Limb (tissue), 2 donors: ENCODE data around the gene TDRD9.
A peak's percentile ranks its signal among the peaks of the same experiment; 100 is the strongest.

Experiments
- DNase-seq, 2 donors: peaks; one replicate each; pipeline ENCODE4 v3.0.0-alpha.2; 2016; ENCODE audit errors: extremely low spot score in 2 of 2

The TDRD9 gene

GRCh38 chr14:104066279-104066678 lies 138.0 kb downstream of the TDRD9 start:
- no peak for DNase-seq

DNA sequence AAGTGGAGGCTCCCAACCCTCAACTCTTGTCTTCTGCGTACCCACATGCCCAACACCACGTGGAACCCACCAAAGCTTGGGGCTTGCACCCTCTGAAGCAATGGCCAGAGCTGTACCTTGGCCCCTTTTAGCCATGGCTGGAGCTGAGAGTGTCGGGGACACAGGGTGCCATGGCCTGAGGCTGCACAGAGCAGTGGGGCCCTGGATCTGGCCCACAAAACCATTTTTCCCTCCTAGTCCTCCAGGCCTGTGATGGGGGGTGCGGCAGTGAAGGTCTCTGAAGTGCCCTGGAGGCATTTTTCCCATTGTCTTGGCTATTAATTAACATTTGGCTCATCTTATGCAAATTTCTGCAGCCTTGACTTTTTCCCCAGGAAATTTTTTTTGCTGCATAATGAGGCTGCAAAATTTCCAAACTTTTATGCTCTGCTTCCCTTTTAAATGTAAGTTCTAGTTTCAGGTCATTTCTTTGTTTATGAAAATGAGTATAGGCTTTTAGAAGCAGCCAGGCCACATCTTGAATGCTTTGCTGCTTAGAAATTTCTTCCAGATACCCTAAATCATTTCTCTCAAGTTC lies 138.6 kb downstream of the TDRD9 start:
- no peak for DNase-seq

DNA sequence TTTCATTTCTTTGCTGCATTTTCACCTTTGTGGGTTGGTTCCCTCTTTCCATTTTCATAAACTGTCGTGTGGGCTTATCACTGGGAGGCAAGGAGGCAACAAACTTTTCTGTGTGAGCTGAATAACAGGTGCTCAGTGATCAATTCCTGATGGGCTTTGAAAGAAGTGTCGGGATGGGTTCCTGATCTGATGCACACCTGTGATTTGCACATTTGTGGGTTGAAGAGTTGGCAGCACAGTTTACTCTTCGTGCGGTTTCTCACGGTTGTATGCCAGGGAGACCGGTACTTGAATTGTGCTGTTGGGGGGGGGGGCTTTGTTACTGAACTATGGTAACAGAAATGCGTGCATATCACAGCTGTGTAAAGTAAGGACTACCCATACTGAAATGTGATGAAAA lies 141.3 kb downstream of the TDRD9 start:
- DNase-seq = no peak

- no peak for DNase-seq
Observed at GRCh38 chr14:104072586-104072985, 144.3 kb downstream of the TDRD9 start.

DNA sequence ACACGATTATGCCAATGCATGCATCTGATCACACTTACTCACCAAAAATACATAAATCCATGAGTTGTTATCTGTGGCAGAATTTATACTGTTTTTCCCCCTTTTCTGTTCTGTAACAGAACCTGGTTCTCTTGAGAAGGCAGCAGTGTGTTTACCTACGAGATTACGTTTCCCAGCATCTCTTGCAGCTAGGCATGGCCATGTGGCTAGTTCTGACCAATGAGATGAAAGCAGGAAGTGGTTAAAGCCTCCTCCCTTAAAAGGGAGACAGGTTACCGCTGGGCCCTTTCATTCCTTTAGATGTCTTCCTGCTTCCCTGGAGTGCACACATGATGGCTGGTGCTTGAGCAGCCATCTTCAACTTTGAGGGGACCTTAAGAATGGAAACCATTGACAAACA lies 145.5 kb downstream of the TDRD9 start:
- DNase-seq = no peak

- no peak for DNase-seq
Observed at GRCh38 chr14:104075530-104076151, 147.4 kb downstream of the TDRD9 start.

DNA sequence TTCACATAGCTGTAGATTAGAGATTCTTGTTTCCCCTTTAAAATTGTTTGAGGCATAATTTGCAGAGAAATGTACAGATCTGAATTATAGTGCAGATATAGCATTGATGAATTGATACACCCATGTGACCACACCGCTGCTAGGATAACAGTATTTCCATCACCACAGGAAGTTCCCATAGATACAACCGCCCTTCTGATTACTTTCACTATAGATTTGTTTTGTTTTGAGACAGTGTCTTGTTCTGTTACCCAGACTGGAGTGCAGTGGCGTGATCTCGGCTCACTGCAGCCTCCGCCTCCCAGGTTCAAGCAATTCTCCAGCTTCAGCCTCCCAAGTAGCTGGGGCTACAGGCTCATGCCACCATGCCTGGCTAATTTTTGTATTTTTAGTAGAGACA lies 148.5 kb downstream of the TDRD9 start:
- no peak for DNase-seq

- peak; percentile 89 to 90 for DNase-seq
Observed at GRCh38 chr14:104078031-104078455, 149.8 kb downstream of the TDRD9 start.

- no peak for DNase-seq
Observed at GRCh38 chr14:104080376-104081260, 152.4 kb downstream of the TDRD9 start.

DNA sequence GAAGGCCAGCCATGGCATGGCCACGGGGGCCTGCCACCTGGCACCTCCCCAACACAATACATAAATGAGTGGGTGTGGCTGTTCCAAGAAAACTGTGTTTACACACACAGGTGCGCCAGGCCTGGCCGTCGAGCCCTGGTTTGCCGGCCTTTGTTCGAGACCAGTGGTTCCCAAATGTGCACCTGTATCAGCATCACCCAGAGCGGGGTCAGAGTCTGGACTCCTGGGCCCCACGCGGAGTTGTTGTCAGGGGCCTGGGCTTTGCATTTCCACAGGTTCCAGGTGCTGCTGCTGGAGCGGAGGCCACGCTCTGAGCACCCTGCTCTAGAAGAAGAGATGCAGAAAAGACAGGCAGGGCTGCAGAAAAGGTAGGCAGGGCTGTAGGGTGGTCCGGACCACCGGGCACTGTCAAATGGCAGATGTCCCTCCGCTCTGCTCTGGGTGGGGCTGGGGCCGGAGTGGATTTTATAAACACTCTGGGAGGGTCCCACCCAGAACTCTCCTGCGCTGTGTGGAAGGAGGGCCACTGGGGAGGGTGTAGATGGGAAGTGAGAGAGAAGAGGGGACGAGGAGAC lies 153.1 kb downstream of the TDRD9 start:
- DNase-seq = no peak

GRCh38 chr14:104081951-104082464 lies 153.8 kb downstream of the TDRD9 start:
- DNase-seq = no peak

DNA sequence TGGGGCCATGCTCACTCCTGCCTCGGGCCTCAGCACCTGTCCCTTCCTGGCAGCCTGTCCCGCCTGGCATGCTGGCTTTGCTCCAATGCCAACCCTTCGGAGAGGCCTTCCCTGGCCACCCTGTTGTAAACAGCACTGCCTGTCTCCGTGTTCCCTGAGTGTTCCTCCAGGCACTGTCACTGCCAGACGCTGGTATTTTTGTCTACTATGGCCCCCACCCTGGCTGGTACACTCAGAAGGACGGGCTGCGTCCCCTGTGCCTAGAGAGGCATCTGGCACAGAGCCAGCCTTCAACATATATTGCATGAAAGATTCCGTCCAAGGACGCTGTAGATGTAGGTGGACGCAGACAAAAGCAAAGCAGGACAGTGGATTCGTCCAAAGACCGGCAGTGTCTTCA lies 154.6 kb downstream of the TDRD9 start:
- DNase-seq = peak in 1 of 2 donors; percentile 32

DNA sequence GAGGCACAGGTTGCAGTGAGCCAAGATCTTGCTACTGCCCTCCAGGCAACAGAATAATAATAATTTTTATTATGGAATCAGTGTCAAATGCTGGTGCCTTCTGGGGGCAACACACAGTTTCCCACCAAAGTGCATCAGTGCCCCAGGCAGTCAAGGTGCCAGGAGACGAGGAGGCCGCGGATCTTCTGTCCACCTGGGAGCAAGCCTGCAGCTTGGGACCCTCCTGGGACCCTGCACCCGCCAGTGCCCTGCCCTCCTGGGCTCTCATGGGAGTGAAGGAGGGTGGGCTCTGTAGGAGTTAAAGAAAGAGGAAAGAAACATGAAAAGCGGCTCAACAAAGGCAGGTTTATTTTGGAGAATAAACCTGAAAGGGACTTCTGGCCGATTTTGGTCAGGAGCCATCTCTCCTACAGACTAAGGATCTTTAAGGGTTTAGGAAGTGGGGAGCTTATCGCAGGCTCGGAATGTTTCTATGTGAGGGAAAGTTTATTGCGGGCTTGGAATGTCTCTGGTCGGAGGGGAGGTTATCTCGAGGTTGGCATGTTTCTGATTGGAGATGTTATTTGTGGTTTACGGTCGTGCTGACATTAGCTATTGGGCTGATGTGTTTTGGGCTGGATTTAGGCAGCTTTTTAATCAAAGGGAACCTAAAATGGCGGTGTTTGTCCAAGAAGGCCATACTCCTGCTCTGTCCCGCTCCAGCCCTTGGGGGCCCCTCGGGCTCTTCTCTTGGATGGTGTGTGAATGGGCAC lies 156.2 kb downstream of the TDRD9 start:
- no peak for DNase-seq

- peak in 1 of 2 donors; percentile 29 for DNase-seq
Observed at GRCh38 chr14:104085032-104085888, 157.0 kb downstream of the TDRD9 start, which contains the start of gene ASPG. ASPG (plus strand) TSS chr14:104085700; CDS start chr14:104085771, 71 bp downstream.

DNA sequence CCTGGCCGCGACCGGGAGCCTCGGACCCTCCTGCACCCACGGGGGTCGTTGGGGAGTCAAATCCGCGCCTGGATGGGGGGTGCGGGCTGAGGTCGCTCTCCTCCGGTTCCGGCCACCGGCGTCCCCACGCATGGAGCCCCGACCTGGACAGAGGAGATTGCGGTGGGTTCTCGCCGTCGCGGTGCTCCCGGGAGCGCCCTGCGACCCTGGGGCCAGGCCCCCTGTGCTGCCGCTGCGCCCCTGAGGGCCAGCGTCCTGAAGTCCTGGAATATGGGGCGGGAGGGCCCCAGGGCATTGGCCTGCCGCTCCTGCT lies 157.6 kb downstream of the TDRD9 start:
- DNase-seq = peak in 1 of 2 donors; percentile 41

DNA sequence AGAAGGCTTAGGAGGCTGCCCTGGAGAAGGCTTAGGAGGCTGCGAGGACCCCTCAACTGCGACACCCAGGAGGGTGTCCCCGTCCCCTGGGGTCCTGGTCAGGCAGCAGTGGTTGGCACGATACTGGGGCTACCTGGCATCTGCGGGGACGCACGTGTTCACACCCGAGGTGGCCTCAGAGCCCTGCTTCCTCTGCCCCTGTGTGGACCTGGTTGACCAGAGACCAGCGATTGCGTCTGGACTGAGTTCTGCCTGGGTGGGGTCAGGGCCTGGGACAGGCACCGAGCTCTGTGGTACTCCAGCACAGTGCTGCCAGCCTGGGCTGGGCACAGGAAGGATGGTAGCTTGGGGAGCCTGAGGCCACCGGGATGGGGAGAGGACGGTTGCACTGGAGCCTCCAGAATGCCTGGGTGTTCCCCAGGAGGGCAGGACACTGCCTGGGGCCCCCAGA lies 158.0 kb downstream of the TDRD9 start:
- peak in 1 of 2 donors; percentile 30 for DNase-seq

DNA sequence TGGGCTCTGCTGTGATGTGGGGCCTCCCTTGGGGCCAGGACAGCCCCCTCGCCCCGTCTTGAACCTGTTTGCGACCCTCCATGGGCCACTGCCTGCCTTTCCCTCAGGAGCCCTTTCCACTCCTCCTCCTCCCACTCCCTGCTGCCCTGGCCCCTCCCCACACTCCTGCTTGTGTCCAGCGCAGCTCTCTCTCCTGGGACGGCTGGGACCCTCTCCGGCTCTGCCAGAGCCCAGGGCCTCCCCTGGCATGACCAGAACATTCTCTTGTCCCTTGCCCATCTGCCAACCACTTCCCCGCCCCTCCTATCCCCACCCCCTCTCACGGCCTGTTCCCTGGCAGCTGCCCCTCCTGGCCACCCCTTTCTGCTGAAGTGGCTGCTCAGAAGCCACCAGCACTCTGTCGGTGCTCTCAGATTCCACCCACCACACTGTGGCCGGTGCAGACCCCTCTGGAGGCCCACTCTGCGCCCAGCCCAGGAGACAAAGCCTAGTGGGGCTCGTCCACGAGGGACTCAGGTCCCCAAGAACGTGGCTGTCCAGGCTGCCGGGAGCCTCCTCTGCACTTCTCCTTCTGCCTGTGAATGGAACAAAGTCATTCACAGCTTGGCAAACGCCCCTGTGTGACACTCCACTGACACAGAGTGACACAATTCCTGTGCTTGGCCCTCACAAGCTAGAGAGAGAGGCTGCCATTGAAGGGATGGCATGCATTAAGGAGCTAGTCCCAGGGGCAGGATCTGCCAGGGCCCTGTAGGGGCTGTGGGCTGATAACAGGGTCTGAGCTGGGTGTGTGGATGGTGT lies 158.6 kb downstream of the TDRD9 start:
- peak in 1 of 2 donors; percentile 27 for DNase-seq

GRCh38 chr14:104087505-104087904 lies 159.2 kb downstream of the TDRD9 start:
- DNase-seq = peak in 1 of 2 donors; percentile 27
